GM23248 (cell line): ENCODE data around the gene PAK1. TPM values are rescaled to one million over a fixed set of nuclear protein-coding genes. Genes with fewer than 3 reads are reported as not detected.
A peak's percentile ranks its signal among the peaks of the same experiment; 100 is the strongest.

Source experiments
- DNase-seq: peaks from one replicate; pipeline ENCODE4 v3.0.0-alpha.2; 2015
- H2AFZ ChIP-seq: fragments of 200-600 bp; sonication (generic); 2 replicates; pipeline ENCODE4 v1.6.1; 2016; ENCODE audit warnings: antibody characterized with exemption
- H3F3A ChIP-seq: fragments of 200-600 bp; sonication (generic); 2 replicates; pipeline ENCODE4 v1.6.1; 2016; ENCODE audit warnings: mild to moderate bottlenecking, antibody characterized with exemption, mixed run types; ENCODE audit not compliant: insufficient read depth
- H3K27ac ChIP-seq: fragments of 200-600 bp; sonication (generic); 2 replicates; pipeline ENCODE4 v1.5.1; 2016; ENCODE audit warnings: mild to moderate bottlenecking
- H3K27me3 ChIP-seq: fragments of 200-600 bp; sonication (generic); replicated peaks from 2 replicates; pipeline ENCODE4 v1.6.1; 2016; ENCODE audit warnings: mild to moderate bottlenecking; ENCODE audit not compliant: insufficient read depth
- H3K36me3 ChIP-seq: fragments of 200-600 bp; sonication (generic); 2 replicates; pipeline ENCODE4 v1.6.1; 2016; ENCODE audit warnings: low read depth, mild to moderate bottlenecking
- H3K4me1 ChIP-seq: fragments of 200-600 bp; sonication (generic); 2 replicates; pipeline ENCODE4 v1.6.1; 2016; ENCODE audit warnings: mild to moderate bottlenecking; ENCODE audit not compliant: insufficient read depth
- H3K4me2 ChIP-seq: fragments of 200-600 bp; sonication (generic); one replicate; pipeline ENCODE4 v1.6.1; 2016; ENCODE audit warnings: mild to moderate bottlenecking; ENCODE audit not compliant: unreplicated experiment
- H3K4me3 ChIP-seq: fragments of 200-600 bp; sonication (generic); 2 replicates; pipeline ENCODE4 v1.5.1; 2016; ENCODE audit warnings: mild to moderate bottlenecking
- H3K79me2 ChIP-seq: fragments of 200-600 bp; sonication (generic); 2 replicates; pipeline ENCODE4 v1.6.1; 2016; ENCODE audit warnings: mild to moderate bottlenecking; ENCODE audit not compliant: insufficient read depth
- H3K9ac ChIP-seq: fragments of 200-600 bp; sonication (generic); 2 replicates; pipeline ENCODE4 v1.6.1; 2016; ENCODE audit warnings: mild to moderate bottlenecking
- H3K9me2 ChIP-seq: fragments of 200-600 bp; sonication (generic); 2 replicates; pipeline ENCODE4 v1.6.1; 2016; ENCODE audit warnings: mixed run types, mild to moderate bottlenecking, moderate library complexity; ENCODE audit not compliant: insufficient read depth
- H3K9me3 ChIP-seq: fragments of 200-600 bp; sonication (generic); one replicate; pipeline ENCODE4 v1.6.1; 2017; ENCODE audit warnings: low read depth
- H4K20me1 ChIP-seq: fragments of 200-600 bp; sonication (generic); 2 replicates; pipeline ENCODE4 v1.6.0; 2016; ENCODE audit not compliant: insufficient read depth
- EZH2 ChIP-seq: fragments of 200-600 bp; sonication (generic); IDR thresholded peaks from 2 replicates; pipeline ENCODE4 v1.6.1; 2018; ENCODE audit warnings: antibody characterized with exemption, mild to moderate bottlenecking; ENCODE audit not compliant: insufficient read depth, poor library complexity, severe bottlenecking
- EZH2phosphoT487 ChIP-seq: fragments of 200-600 bp; sonication (generic); IDR thresholded peaks from 2 replicates; pipeline ENCODE4 v1.6.1; 2018; ENCODE audit warnings: antibody characterized with exemption, moderate library complexity, mild to moderate bottlenecking, low read depth; ENCODE audit not compliant: insufficient read depth
- WGBS, 2 experiments: methylation state at CpG; one replicate each; pipeline ENCODE4 v1.1.6; 2015 to 2017; ENCODE audit warnings: low lambda C conversion rate in 2 of 2, low coverage in 1 of 2; ENCODE audit errors: missing lambda C conversion rate in 2 of 2; 5-methylcytosine and 5-hydroxymethylcytosine counted together
- in situ Hi-C: fragments of 300-500 bp; cut with MboI; formaldehyde crosslinking; loops from 2 replicates; pipeline ENCODE4 v1.15.0; 2020
- polyA plus RNA-seq: library from polyadenylated mRNA; unstranded; fragments of >200 nt; fragmentation: Nextera tagmentation; extraction: Ambion mirVana; gene quantifications from 2 replicates; pipeline ENCODE4 v1.2.1, GENCODE V29; 2016
- total RNA-seq: library from RNA; depleted of rRNA; stranded (reverse); fragments of >200 nt; shearing (Covaris generic); gene quantifications from 2 replicates; pipeline ENCODE4 v1.2.3, GENCODE V29; 2014

Gene PAK1
- total and polyA plus RNA-seq, 2 experiments from 2014 or later: 20.3 to 23.8 TPM

DNA sequence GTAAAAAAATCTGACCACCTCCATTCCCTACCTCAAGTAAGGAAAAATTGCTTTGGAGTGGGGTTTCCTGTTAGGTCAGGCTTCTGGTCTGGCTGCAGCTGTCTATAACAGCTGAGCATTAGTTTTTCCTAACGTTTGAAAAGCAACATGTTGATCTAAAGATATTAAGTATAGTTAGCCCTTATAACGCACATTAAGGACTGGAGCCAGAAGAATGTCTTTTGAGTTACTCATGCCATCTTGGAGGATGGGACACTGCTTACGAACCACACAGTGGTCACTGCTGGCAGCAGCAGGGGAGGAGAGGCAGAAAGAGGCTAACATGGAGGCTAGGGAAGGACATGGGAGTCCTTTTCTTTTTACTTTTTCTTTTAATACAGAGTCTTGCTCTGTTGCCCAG lies 128.3 kb downstream of the PAK1 start:
- Histone ChIP-seq H3K27ac (peak overlapping the region; percentile 48), H3K4me2 (peak overlapping the region; percentile 41), H3K9ac (no peak overlapping the region)

DNA sequence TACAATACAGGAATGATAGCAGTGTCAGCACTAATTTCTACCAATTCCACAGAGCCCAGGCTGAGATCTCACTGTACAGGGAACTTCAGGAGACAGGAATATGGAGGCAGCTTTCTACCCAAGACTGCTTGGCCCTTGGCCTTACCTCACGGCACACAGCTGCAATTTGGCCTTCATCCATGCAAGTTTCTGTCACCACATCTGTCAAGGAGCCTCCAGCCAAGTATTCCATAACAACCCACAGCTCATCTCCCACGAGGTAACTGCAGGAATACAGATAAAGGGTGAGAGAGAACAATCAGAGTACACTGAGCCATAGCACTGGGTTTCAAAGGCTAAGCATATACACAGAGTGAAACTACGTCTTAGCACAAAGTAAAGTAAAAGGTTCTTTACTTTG lies 133.4 kb downstream of the PAK1 start:
- Histone ChIP-seq H3F3A (0 out of 2 replicates have a peak, but pooled peaks cover 5% of the 10 kb centered on the region), H2AFZ (no peak overlapping the region), H3K9ac (no peak overlapping the region), H3K4me1 (peaks cover 8% of the 10 kb centered on the region), H3K9me2 (no peaks in the 10 kb centered on the region), H3K27ac (no peak overlapping the region), H3K79me2 (no peaks in the 10 kb centered on the region), H3K27me3 (no peaks in the 10 kb centered on the region), H4K20me1 (no peaks in the 10 kb centered on the region), H3K9me3 (no peaks in the 10 kb centered on the region), H3K4me2 (no peak overlapping the region), H3K4me3 (no peak overlapping the region), H3K36me3 (no peaks in the 10 kb centered on the region)
- TF ChIP-seq EZH2phosphoT487 (no peak), EZH2 (no peak)
- DNase-seq: no peak
- WGBS, 2 experiments: 49 to 56% methylated on average over 3 of the region's 3 CpGs
- in situ Hi-C loops: no loop called here

More for the DNA sequence above, 128.3 kb downstream of the PAK1 start:
- no peaks in the 10 kb centered on the region for H3K79me2 ChIP-seq
- peaks cover 23% of the 10 kb centered on the region for H3F3A ChIP-seq
- H4K20me1 ChIP-seq: no peaks in the 10 kb centered on the region
- in situ Hi-C loops: no loop called here
- DNase-seq: peak; percentile 69
- no peak for TF ChIP-seq EZH2
- no peak overlapping the region for H2AFZ ChIP-seq
- H3K9me3 ChIP-seq: no peaks in the 10 kb centered on the region
- H3K36me3 ChIP-seq: no peaks in the 10 kb centered on the region
- WGBS, 2 experiments: 40 to 41% methylated on average over 3 of the region's 3 CpGs
- peaks cover 30% of the 10 kb centered on the region for H3K4me1 ChIP-seq
- no peak overlapping the region for H3K4me3 ChIP-seq
- no peaks in the 10 kb centered on the region for H3K9me2 ChIP-seq
- no peaks in the 10 kb centered on the region for H3K27me3 ChIP-seq

DNA sequence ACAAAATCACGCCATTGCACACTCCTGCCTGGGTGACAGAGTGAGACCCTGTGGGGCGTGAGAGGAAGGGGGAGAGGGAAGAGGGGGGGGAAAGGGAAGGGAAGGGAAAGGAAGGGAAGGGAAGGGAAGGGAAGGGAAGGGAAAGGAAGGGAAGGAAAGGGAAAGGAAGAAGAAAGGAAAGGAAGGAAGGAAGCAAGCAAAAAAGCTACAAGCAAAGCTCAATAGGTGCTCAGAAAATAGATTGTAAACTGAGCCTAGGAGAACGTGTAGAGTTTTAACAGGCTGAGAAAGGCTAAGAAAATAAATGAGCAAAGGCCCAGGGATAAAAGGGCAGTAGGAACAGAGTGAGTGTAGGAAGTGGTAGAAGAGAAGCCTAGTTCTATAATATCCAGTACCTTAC lies 141.6 kb downstream of the PAK1 start:
- no peak for DNase-seq
- Histone ChIP-seq H3K4me3 (no peak overlapping the region), H3K79me2 (no peaks in the 10 kb centered on the region), H3K27me3 (no peaks in the 10 kb centered on the region), H3K9me3 (no peaks in the 10 kb centered on the region), H4K20me1 (no peaks in the 10 kb centered on the region), H3K36me3 (no peaks in the 10 kb centered on the region), H3K4me1 (no peaks in the 10 kb centered on the region), H2AFZ (no peak overlapping the region), H3K4me2 (no peak overlapping the region), H3K9me2 (no peaks in the 10 kb centered on the region), H3K9ac (no peak overlapping the region), H3F3A (peaks cover 5% of the 10 kb centered on the region; the same call in 1 of the 2 replicates), H3K27ac (no peak overlapping the region)
- in situ Hi-C loops: no loop called here
- TF ChIP-seq EZH2phosphoT487 (no peak), EZH2 (no peak)
- 86 to 98% methylated on average over 3 of the region's 3 CpGs for WGBS, 2 experiments

DNA sequence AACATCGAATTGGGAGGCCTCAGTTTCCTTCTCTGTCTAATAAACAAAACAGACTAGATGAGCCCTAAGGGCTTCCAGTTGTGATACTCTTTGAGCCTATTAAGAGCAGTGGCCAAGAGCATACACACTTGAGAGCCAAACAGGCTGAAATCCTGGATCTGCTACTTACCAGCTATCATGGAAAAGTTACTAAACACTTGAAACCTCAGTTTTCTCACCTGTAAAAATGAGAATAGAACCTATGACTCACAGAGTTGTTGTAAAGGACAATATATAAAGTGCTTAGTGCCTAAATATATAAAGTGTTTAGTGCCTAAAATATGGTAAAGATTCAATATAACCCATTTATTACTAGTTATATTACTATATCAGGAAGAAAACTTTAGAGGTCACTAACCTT lies 148.7 kb downstream of the PAK1 start:
- DNase-seq: no peak
- no peak overlapping the region for H3K27ac ChIP-seq
- no peaks in the 10 kb centered on the region for H3K36me3 ChIP-seq
- in situ Hi-C loops: no loop called here
- H4K20me1 ChIP-seq: no peaks in the 10 kb centered on the region
- H3K9ac ChIP-seq: no peak overlapping the region
- peaks cover 13% of the 10 kb centered on the region for H3K4me1 ChIP-seq
- 95 to 96% methylated on average over 1 of the region's 1 CpG for WGBS, 2 experiments
- H3K27me3 ChIP-seq: no peaks in the 10 kb centered on the region
- TF ChIP-seq EZH2 (no peak), EZH2phosphoT487 (no peak)
- no peaks in the 10 kb centered on the region for H3K79me2 ChIP-seq
- no peak overlapping the region for H3K4me3 ChIP-seq
- no peaks in the 10 kb centered on the region for H3K9me3 ChIP-seq
- no peak overlapping the region for H2AFZ ChIP-seq
- H3K9me2 ChIP-seq: no peaks in the 10 kb centered on the region
- peaks cover 11% of the 10 kb centered on the region; the same call in 1 of the 2 replicates for H3F3A ChIP-seq
- no peak overlapping the region for H3K4me2 ChIP-seq

DNA sequence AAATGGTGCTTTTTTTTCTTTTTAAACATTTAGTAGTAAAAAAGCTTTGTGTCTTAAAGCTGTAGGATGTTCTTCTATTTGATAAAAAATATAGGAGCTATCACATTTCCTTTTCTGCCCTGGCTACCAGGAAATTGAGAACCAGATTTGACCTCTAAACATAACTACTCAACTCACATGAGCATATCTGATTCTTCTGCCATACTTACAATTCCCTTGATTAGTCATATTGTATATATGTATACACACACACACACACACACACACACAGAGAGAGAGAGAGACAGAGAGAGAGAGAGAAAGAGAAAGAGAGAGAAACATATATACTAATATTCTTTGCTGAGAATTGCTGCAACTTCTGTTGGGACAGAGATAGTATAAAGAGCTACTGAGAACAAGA lies 149.4 kb downstream of the PAK1 start:
- H3K9me3 ChIP-seq: no peaks in the 10 kb centered on the region
- H3K9me2 ChIP-seq: no peaks in the 10 kb centered on the region
- no peaks in the 10 kb centered on the region for H4K20me1 ChIP-seq
- no peak overlapping the region for H2AFZ ChIP-seq
- no peaks in the 10 kb centered on the region for H3K79me2 ChIP-seq
- H3K4me3 ChIP-seq: no peak overlapping the region
- no peak for DNase-seq
- H3K27ac ChIP-seq: no peak overlapping the region
- no peaks in the 10 kb centered on the region for H3K27me3 ChIP-seq
- peaks cover 11% of the 10 kb centered on the region; the same call in 1 of the 2 replicates for H3F3A ChIP-seq
- no peak overlapping the region for H3K4me2 ChIP-seq
- in situ Hi-C loops: no loop called here
- H3K9ac ChIP-seq: no peak overlapping the region
- peaks cover 13% of the 10 kb centered on the region for H3K4me1 ChIP-seq
- H3K36me3 ChIP-seq: no peaks in the 10 kb centered on the region
- TF ChIP-seq EZH2 (no peak), EZH2phosphoT487 (no peak)
